ENCODE data around the gene NMS.

NMS gene

GRCh38 chr2:100517556-100517955 is 47.3 kb downstream of the NMS start:
- no peak for TF ChIP-seq CTCF (IDR thresholded peaks at IDR 0.05; ENCODE audit: low read depth, low read length)
- DNase-seq (ENCODE audit: extremely low read depth, low read depth): no peak

- TF ChIP-seq CTCF (IDR thresholded peaks at IDR 0.05; ENCODE audit: low read depth, low read length): no peak
- DNase-seq (ENCODE audit: extremely low read depth, low read depth): no peak
Observed at GRCh38 chr2:100518801-100519200, 48.5 kb downstream of the NMS start.

- TF ChIP-seq CTCF (IDR thresholded peaks at IDR 0.05; ENCODE audit: low read depth, low read length): no peak
- no peak for DNase-seq (ENCODE audit: extremely low read depth, low read depth)
Observed at GRCh38 chr2:100520224-100520623, 49.9 kb downstream of the NMS start.

- DNase-seq (ENCODE audit: extremely low read depth, low read depth): no peak
- no peak for TF ChIP-seq CTCF (IDR thresholded peaks at IDR 0.05; ENCODE audit: low read depth, low read length)
Observed at GRCh38 chr2:100522430-100522829, 52.1 kb downstream of the NMS start.

GRCh38 chr2:100524331-100524730 is 54.0 kb downstream of the NMS start:
- DNase-seq (ENCODE audit: extremely low read depth, low read depth): no peak
- no peak for TF ChIP-seq CTCF (IDR thresholded peaks at IDR 0.05; ENCODE audit: low read depth, low read length)

GRCh38 chr2:100526868-100527267 is 56.6 kb downstream of the NMS start:
- DNase-seq (ENCODE audit: extremely low read depth, low read depth): no peak
- no peak for TF ChIP-seq CTCF (IDR thresholded peaks at IDR 0.05; ENCODE audit: low read depth, low read length)

GRCh38 chr2:100527440-100528015 is 57.2 kb downstream of the NMS start:
- no peak for DNase-seq (ENCODE audit: extremely low read depth, low read depth)
- TF ChIP-seq CTCF (IDR thresholded peaks at IDR 0.05; ENCODE audit: low read depth, low read length): no peak
